Measurements from ENCODE around the gene DOCK11.

DNA sequence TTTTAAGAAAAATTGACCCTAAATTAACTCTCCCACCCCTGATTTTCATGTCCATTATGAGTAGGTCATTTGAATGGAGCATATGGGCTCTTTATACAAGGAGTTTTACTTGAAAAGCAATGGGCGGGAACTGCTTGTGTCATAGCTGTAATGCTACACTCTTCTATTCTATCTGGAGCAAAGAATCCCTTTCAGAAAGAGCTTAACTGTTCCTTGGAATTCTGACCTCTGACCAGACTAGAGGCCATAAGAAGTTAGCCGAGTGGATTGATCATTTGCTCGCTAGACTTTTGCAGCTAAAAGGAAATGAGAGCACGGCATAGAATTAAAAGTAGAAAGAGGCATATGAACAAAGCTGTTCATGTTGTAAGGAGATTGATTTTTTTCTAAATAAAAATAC, 79.1 kb downstream of the DOCK11 start:
- TF ChIP-seq, protein P1, sequence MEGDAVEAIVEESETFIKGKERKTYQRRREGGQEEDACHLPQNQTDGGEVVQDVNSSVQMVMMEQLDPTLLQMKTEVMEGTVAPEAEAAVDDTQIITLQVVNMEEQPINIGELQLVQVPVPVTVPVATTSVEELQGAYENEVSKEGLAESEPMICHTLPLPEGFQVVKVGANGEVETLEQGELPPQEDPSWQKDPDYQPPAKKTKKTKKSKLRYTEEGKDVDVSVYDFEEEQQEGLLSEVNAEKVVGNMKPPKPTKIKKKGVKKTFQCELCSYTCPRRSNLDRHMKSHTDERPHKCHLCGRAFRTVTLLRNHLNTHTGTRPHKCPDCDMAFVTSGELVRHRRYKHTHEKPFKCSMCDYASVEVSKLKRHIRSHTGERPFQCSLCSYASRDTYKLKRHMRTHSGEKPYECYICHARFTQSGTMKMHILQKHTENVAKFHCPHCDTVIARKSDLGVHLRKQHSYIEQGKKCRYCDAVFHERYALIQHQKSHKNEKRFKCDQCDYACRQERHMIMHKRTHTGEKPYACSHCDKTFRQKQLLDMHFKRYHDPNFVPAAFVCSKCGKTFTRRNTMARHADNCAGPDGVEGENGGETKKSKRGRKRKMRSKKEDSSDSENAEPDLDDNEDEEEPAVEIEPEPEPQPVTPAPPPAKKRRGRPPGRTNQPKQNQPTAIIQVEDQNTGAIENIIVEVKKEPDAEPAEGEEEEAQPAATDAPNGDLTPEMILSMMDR (IDR thresholded peaks at IDR 0.05) = no peak
- no peak for TF ChIP-seq POLR2A (IDR thresholded peaks at IDR 0.05)
